SK-N-SH treated with all-trans-retinoic acid at 6 μM for 48 hours (cell line): ENCODE results near the gene BACH1.

Experiments used
- ARNTL ChIP-seq: fragments of 450-650 bp; formaldehyde crosslinking; IDR thresholded peaks from 2 replicates; pipeline ENCODE4 v1.5.0; 2020; ENCODE audit warnings: low read depth, mild to moderate bottlenecking, moderate library complexity, borderline replicate concordance
- OSR1 ChIP-seq: fragments of 250-450 bp; sonication (Bioruptor Pico); IDR thresholded peaks from 2 replicates; pipeline ENCODE4 v1.8.0; 2022; ENCODE audit warnings: moderate library complexity, mild to moderate bottlenecking, inconsistent platforms
- PPARA ChIP-seq: fragments of 250-450 bp; sonication (Bioruptor Pico); IDR thresholded peaks from 2 replicates; pipeline ENCODE4 v1.5.0; 2020; ENCODE audit warnings: mild to moderate bottlenecking, borderline replicate concordance
- SNAI2 ChIP-seq: fragments of 250-450 bp; sonication (Bioruptor Pico); IDR thresholded peaks from 2 replicates; pipeline ENCODE4 v1.5.0; 2020; ENCODE audit warnings: mild to moderate bottlenecking, moderate library complexity
- ZFP30 ChIP-seq: fragments of 450-650 bp; formaldehyde crosslinking; IDR thresholded peaks from 2 replicates; pipeline ENCODE4 v1.5.0; 2022; ENCODE audit warnings: mild to moderate bottlenecking, moderate library complexity
- ZNF565 ChIP-seq: fragments of 450-650 bp; formaldehyde crosslinking; conservative IDR thresholded peaks from 2 replicates; pipeline ENCODE4 v1.5.0; 2020; ENCODE audit warnings: low read depth, mild to moderate bottlenecking, moderate library complexity
- TF ChIP-seq, protein P1 (sequence below): fragments of 250-450 bp; sonication (Bioruptor Pico); IDR thresholded peaks from 2 replicates; pipeline ENCODE4 v1.8.0; 2021; ENCODE audit warnings: low read depth, mild to moderate bottlenecking, moderate library complexity, borderline replicate concordance
- TF ChIP-seq, protein P2 (sequence below): fragments of 250-450 bp; sonication (Bioruptor Pico); IDR thresholded peaks from 2 replicates; pipeline ENCODE4 v1.8.0; 2020; ENCODE audit warnings: mild to moderate bottlenecking, moderate library complexity, borderline replicate concordance
- TF ChIP-seq, protein P3 (sequence below): fragments of 250-450 bp; sonication (Bioruptor Pico); IDR thresholded peaks from 2 replicates; pipeline ENCODE4 v1.5.1; 2020; ENCODE audit warnings: low read depth, mild to moderate bottlenecking, moderate library complexity

DNA sequence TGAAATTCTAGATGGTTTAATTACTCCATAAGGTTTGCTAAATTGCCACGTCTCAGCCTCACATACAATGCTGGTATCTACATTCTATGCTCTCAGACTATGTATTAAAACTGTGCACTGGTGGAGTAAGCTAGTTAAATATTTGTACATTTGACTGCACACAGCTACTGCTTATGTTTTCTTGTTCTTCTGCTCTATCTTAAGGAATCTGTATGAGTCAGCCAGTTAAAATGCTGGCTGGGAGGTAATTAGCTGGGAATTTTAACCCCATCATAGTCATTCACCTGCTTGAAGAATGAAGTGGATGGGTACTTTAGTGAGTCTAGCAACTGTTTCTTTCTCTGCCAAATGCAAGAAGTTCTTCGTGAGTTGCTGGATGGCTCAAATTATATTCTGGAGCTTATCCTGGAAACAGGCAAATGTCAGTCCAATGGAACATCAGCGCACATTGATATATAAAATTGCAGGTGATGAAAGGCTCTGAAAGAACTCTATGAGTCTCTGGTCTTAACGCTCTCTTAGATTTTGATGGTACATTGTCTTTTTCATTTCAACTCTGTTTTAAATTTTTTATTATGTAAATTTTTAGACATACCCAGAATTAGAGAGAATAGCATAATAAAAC lies 83.4 kb downstream of the BACH1 start:
- TF ChIP-seq ZNF565 (no peak), OSR1 (CRISPR knock-in tag) (no peak), ZFP30 (no peak), ARNTL (CRISPR knock-in tag) (no peak), SNAI2 (CRISPR knock-in tag) (no peak), PPARA (no peak)
- TF ChIP-seq, protein P1, sequence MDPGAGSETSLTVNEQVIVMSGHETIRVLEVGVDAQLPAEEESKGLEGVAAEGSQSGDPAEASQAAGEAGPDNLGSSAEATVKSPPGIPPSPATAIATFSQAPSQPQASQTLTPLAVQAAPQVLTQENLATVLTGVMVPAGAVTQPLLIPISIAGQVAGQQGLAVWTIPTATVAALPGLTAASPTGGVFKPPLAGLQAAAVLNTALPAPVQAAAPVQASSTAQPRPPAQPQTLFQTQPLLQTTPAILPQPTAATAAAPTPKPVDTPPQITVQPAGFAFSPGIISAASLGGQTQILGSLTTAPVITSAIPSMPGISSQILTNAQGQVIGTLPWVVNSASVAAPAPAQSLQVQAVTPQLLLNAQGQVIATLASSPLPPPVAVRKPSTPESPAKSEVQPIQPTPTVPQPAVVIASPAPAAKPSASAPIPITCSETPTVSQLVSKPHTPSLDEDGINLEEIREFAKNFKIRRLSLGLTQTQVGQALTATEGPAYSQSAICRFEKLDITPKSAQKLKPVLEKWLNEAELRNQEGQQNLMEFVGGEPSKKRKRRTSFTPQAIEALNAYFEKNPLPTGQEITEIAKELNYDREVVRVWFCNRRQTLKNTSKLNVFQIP (CRISPR knock-in tag), result no peak
- TF ChIP-seq, protein P2, sequence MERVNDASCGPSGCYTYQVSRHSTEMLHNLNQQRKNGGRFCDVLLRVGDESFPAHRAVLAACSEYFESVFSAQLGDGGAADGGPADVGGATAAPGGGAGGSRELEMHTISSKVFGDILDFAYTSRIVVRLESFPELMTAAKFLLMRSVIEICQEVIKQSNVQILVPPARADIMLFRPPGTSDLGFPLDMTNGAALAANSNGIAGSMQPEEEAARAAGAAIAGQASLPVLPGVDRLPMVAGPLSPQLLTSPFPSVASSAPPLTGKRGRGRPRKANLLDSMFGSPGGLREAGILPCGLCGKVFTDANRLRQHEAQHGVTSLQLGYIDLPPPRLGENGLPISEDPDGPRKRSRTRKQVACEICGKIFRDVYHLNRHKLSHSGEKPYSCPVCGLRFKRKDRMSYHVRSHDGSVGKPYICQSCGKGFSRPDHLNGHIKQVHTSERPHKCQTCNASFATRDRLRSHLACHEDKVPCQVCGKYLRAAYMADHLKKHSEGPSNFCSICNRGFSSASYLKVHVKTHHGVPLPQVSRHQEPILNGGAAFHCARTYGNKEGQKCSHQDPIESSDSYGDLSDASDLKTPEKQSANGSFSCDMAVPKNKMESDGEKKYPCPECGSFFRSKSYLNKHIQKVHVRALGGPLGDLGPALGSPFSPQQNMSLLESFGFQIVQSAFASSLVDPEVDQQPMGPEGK (CRISPR knock-in tag), result no peak
- TF ChIP-seq, protein P3, sequence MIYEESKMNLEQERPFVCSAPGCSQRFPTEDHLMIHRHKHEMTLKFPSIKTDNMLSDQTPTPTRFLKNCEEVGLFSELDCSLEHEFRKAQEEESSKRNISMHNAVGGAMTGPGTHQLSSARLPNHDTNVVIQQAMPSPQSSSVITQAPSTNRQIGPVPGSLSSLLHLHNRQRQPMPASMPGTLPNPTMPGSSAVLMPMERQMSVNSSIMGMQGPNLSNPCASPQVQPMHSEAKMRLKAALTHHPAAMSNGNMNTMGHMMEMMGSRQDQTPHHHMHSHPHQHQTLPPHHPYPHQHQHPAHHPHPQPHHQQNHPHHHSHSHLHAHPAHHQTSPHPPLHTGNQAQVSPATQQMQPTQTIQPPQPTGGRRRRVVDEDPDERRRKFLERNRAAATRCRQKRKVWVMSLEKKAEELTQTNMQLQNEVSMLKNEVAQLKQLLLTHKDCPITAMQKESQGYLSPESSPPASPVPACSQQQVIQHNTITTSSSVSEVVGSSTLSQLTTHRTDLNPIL (CRISPR knock-in tag), result no peak
